K562 (cell line): ENCODE data around the gene PLEKHA7. TPM values are rescaled to one million over a fixed set of nuclear protein-coding genes. Genes with fewer than 3 reads are reported as not detected.

Experiments used
- BDP1 ChIP-seq: IDR thresholded peaks from 3 replicates; pipeline ENCODE4 v1.6.1; 2011; ENCODE audit not compliant: insufficient read length, insufficient read depth
- CREBBP ChIP-seq: IDR thresholded peaks from one replicate; pipeline ENCODE4 v1.6.1; 2012; ENCODE audit warnings: low read depth, mild to moderate bottlenecking, control low read depth, inconsistent platforms, low read length
- HDAC8 ChIP-seq: fragments of 450-650 bp; IDR thresholded peaks from 2 replicates; pipeline ENCODE4 v1.6.1; 2016; ENCODE audit warnings: mild to moderate bottlenecking, missing genetic modification characterization, moderate library complexity, missing compliant biosample characterization
- ZNF318 ChIP-seq, 2 experiments: fragments of 450-650 bp; IDR thresholded peaks; 2 replicates each; pipeline ENCODE4 v1.6.1; 2016; ENCODE audit warnings: mild to moderate bottlenecking in 2 of 2, borderline replicate concordance in 1 of 2, low read depth in 1 of 2, moderate library complexity in 1 of 2
- polyA plus RNA-seq, 8 experiments: library from polyadenylated mRNA; depleted of rRNA in 4 of 8; stranded (reverse) in 5 of 8; unstranded in 3 of 8; fragments of >200 nt; fragmentation: Nextera tagmentation in 2 of 8; fragmentation: Illumina TruSeq in 1 of 8; extraction: Ambion mirVana in 2 of 8; extraction: Trizol in 1 of 8; gene quantifications; 2 replicates each; pipeline versions ENCODE4 v1.2.1 to v1.2.3, GENCODE V29; 2011 to 2014; ENCODE audit warnings: inconsistent platforms in 1 of 8, missing spikeins in 1 of 8
- total RNA-seq, 7 experiments: library from RNA; depleted of rRNA in 6 of 7; stranded (reverse); fragments of >200 nt in 6 of 7; fragmentation: Illumina TruSeq in 2 of 7; extraction: Trizol in 2 of 7; gene quantifications; 2 replicates each; pipeline versions ENCODE4 v1.2.1 to v1.2.3, GENCODE V29; 2011 to 2021; ENCODE audit warnings: low replicate concordance in 1 of 7

PLEKHA7 gene
- total and polyA plus RNA-seq, 9 of the 15 experiments (the other 6 are each of a cell fraction or from before 2014, with no cell fraction given): 0.06 to 0.77 (median 0.20) TPM; not detected in 1

- TF ChIP-seq ZNF318 (IDR thresholded peaks at IDR 0.05; ENCODE audit: borderline replicate concordance in 1 of 2, low read depth in 1 of 2) (no peak), CREBBP (no peak), BDP1 (no peak), HDAC8 (tag) (no peak)
- TF ChIP-seq, all 486 proteins: peak for 0
These were observed 2.0 kb downstream of the PLEKHA7 start (continued) for GRCh38 chr11:17012179-17012578.
